ENCODE results near the gene DDX41.

DDX41 gene

DNA sequence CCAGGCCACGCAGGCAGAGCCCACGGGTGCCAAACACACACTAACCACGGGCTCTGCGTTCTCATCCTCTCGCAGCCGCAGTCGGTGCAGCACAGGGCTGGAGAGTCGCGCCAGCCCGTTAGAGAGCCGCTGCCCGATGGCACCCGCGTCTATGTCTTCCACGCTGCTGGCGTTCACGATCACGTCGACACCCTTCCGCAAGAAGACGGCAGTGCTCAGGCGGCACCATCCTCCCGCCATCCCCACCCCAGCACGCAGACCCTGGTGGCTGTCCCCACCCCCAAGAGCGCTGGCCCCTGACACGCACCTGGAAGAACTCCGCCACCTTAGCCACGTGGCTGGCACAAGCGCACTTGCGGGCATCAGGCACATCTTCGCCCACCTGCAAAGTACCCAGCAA is 49.3 kb downstream of the DDX41 start:
- DNase-seq = no peak

GRCh38 chr5:177466861-177467260 is 49.9 kb downstream of the DDX41 start:
- DNase-seq = no peak

- DNase-seq = no peak
Measured at GRCh38 chr5:177465044-177465443, 51.7 kb downstream of the DDX41 start.

GRCh38 chr5:177462021-177462670 is 54.6 kb downstream of the DDX41 start:
- DNase-seq = no peak
